ENCODE measurements around the gene PTPRC.

DNA sequence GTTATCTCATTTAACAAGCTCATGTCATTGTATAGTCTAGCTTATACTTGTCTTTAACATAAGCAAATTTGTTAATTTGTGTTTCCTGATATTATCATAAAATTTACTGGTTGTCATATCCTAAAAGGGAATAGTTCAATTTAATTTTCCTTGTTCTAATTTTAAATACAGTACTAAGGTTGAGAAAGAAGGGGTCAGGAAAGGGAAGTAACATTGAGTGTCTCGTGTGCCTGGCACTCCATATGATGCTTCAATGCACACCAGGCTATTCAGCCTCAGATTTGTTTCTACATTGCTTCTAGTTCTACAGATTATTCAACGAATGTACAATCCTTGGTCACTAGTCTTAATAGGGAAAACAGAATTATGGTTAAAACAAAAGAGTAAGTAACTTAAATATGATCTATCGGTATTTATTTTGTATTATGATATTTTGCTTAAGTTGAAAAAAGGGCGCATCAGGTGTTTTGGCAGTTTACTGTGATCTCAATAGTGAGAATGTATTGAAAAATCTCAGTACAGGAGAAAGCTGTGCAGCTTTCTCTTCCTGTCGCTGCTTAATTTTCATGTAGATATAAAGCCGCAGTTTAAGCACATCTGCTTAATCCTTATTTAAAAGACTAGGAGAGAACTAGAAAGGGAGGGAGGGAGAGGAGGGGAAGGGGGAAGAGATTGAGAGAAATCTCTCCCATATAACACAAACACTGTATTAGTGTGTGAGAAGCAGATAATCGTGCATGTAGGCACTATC, 13.0 kb downstream of the PTPRC start:
- TF ChIP-seq POLR2AphosphoS5 (IDR thresholded peaks at IDR 0.05; ENCODE audit: low read depth, low read length): no peak
- no peak for TF ChIP-seq POLR2A (IDR thresholded peaks at IDR 0.05; ENCODE audit: low read depth, low read length)
- TF ChIP-seq SPI1 (IDR thresholded peaks at IDR 0.05; ENCODE audit: low read depth, low read length): no peak
- no peak for TF ChIP-seq TAF1 (IDR thresholded peaks at IDR 0.05; ENCODE audit: low read depth, low read length)
- no peak for TF ChIP-seq PAX5 (IDR thresholded peaks at IDR 0.05; ENCODE audit: insufficient read depth, low read length, severe bottlenecking)

Measured in GM12891 (cell line).